Erythroblast (primary cell): ENCODE results near the gene ERMARD.

Experiments used
- GATA1 ChIP-seq: IDR thresholded peaks from 2 replicates; pipeline ENCODE4 v1.6.1; 2011; ENCODE audit warnings: low read depth, mild to moderate bottlenecking, control low read depth, low read length, moderate library complexity
- POLR2A ChIP-seq: IDR thresholded peaks from 2 replicates; pipeline ENCODE4 v1.6.1; 2011; ENCODE audit warnings: mild to moderate bottlenecking, low read length

DNA sequence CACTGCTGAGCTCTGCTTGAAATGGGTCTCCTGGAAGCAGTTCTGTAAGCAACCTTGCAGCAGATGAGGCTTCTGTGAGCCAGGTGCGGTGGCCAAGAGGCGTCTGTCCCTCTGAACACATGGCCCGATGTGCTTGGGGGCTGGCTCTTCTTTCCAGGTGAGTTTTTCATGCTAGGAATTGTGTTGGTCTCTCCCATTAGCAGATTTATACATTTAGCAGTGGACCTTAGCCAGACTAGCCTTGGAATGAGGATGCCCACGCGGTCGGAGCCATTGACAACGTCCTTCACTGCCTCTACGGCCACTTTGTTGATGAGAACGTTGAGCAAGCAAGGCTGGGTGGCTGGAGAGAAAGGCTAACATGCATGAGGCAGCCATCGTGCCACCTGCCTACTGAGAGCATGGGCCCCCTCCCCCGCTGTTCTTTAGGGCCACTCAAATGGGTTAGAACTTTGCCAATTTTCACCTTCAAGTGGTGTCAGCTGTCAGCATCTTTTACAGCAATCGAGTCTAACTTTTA is 33.5 kb downstream of the ERMARD start:
- TF ChIP-seq POLR2A (no peak), GATA1 (no peak)
